ENCODE measurements around the gene ETAA1. TPM values are rescaled to one million over a fixed set of nuclear protein-coding genes. Genes with fewer than 3 reads are reported as not detected.

The ETAA1 gene
- total and polyA plus RNA-seq, 2 of the 13 experiments (the other 11 are each of a cell fraction or from before 2014, with no cell fraction given): 9.1 to 16.2 TPM

DNA sequence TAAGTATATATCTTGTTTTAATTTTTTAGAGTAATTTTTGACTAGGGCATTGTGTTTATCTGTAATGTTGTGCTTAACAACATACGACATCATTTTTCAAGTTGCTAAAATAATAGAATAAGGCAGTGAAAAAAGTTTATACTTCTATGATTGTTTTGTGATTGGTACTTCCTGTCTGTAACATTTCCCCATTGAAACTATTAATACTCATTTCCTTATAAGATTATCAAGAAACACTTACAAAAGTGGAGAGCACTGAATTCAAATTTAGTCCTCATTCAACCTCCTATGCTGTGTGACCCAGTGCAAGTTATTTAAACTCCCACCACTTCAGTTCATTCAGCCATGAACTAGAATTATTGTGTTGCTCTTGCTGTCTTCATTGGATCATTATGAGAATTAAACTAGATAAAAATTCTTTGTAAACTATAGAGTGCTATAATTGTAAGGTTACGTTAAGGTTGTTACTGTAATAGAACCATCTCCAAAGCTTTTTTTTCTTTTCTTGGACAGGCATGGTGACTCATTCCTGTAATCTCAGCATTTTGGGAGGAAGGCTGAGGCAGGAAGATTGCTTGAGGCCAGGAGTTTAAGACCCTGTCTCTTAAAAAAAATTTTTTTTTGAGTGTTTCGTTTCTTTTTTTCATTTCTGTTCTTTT, 2.8 kb downstream of the ETAA1 start:
- no peak for DNase-seq (ENCODE audit: low spot score)
- Histone ChIP-seq H3K36me3 (replicated peaks in 1 of 2; ENCODE audit: control insufficient read depth in 1 of 2, insufficient read depth in 2 of 2, low read length in 2 of 2) (peaks cover 0 to 21% of the 10 kb centered on the region in 2 experiments; a peak in 4 of 5 replicates), H3K4me1 (ENCODE audit: insufficient read depth, low read length) (peaks cover 29% of the 10 kb centered on the region), H3K4me2 (ENCODE audit: low read depth, low read length) (no peak overlapping the region), H3K4me3 (replicated peaks in 1 of 3; ENCODE audit: insufficient read depth in 1 of 3, low read depth in 2 of 3, low read length in 3 of 3) (no peak overlapping the region), H3K27ac (ENCODE audit: extremely low read length, insufficient read depth, low read length) (no peak overlapping the region), H3K9ac (ENCODE audit: insufficient read depth, low read depth, low read length) (no peak overlapping the region), H3K79me2 (ENCODE audit: insufficient read depth, low read length) (peaks cover 8% of the 10 kb centered on the region), H3K27me3 (ENCODE audit: control insufficient read depth in 1 of 2, insufficient read depth in 2 of 2, low read length in 2 of 2) (no peaks in the 10 kb centered on the region; a peak in 1 of 5 replicates), H2AFZ (ENCODE audit: low read length) (no peak overlapping the region), H3K9me3 (ENCODE audit: low read length) (no peaks in the 10 kb centered on the region), H4K20me1 (ENCODE audit: insufficient read depth, low read length) (no peaks in the 10 kb centered on the region)
- no peak for FAIRE-seq
- WGBS (ENCODE audit: low lambda C conversion rate): 62% methylated on average over 3 of the region's 3 CpGs
- intact Hi-C loops (cut with micrococcal nuclease; ENCODE audit: unreplicated experiment) (loop anchor here (5.0 to 10.0 kb wide), 2 partner anchors 75 to 968 kb away; no protein-coding TSS in a partner anchor), in situ Hi-C loops (cut with HindIII; ENCODE audit: extremely low pct_ligation_motif_present, low pct_unique_long_range_greater_than_20kb) (no loop called here)
- BruUV-seq (replicated peaks): no TSS peak
- ChIA-PET POLR2A (no interaction called here), CTCF (ENCODE audit: low intra/inter-chr PET ratio, low total read pairs) (no interaction called here)
- ATAC-seq: no peak
- TF ChIP-seq ZBTB42 (CRISPR knock-in tag; IDR thresholded peaks at IDR 0.05) (no peak), SIN3B (IDR thresholded peaks at IDR 0.05; ENCODE audit: low read length) (no peak), SMARCE1 (IDR thresholded peaks at IDR 0.05; ENCODE audit: borderline replicate concordance) (no peak), ZNF124 (CRISPR knock-in tag; IDR thresholded peaks at IDR 0.05) (no peak), NFKB2 (CRISPR knock-in tag; IDR thresholded peaks at IDR 0.05; ENCODE audit: borderline replicate concordance) (no peak), ZNF800 (CRISPR knock-in tag; IDR thresholded peaks at IDR 0.05) (no peak), HOXA3 (CRISPR knock-in tag; IDR thresholded peaks at IDR 0.05) (no peak), POLR2G (IDR thresholded peaks at IDR 0.05; ENCODE audit: low read depth, low read length) (no peak), SYNCRIP (IDR thresholded peaks at IDR 0.05; ENCODE audit: insufficient read depth, low read depth, low read length) (no peak)
- TF ChIP-seq, protein P1, sequence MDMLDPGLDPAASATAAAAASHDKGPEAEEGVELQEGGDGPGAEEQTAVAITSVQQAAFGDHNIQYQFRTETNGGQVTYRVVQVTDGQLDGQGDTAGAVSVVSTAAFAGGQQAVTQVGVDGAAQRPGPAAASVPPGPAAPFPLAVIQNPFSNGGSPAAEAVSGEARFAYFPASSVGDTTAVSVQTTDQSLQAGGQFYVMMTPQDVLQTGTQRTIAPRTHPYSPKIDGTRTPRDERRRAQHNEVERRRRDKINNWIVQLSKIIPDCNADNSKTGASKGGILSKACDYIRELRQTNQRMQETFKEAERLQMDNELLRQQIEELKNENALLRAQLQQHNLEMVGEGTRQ (IDR thresholded peaks at IDR 0.05; ENCODE audit: low read depth, low read length): no peak
- TF ChIP-seq, protein P1 (CRISPR knock-in tag; IDR thresholded peaks at IDR 0.05; ENCODE audit: borderline replicate concordance): no peak
- TF ChIP-seq, protein P2, sequence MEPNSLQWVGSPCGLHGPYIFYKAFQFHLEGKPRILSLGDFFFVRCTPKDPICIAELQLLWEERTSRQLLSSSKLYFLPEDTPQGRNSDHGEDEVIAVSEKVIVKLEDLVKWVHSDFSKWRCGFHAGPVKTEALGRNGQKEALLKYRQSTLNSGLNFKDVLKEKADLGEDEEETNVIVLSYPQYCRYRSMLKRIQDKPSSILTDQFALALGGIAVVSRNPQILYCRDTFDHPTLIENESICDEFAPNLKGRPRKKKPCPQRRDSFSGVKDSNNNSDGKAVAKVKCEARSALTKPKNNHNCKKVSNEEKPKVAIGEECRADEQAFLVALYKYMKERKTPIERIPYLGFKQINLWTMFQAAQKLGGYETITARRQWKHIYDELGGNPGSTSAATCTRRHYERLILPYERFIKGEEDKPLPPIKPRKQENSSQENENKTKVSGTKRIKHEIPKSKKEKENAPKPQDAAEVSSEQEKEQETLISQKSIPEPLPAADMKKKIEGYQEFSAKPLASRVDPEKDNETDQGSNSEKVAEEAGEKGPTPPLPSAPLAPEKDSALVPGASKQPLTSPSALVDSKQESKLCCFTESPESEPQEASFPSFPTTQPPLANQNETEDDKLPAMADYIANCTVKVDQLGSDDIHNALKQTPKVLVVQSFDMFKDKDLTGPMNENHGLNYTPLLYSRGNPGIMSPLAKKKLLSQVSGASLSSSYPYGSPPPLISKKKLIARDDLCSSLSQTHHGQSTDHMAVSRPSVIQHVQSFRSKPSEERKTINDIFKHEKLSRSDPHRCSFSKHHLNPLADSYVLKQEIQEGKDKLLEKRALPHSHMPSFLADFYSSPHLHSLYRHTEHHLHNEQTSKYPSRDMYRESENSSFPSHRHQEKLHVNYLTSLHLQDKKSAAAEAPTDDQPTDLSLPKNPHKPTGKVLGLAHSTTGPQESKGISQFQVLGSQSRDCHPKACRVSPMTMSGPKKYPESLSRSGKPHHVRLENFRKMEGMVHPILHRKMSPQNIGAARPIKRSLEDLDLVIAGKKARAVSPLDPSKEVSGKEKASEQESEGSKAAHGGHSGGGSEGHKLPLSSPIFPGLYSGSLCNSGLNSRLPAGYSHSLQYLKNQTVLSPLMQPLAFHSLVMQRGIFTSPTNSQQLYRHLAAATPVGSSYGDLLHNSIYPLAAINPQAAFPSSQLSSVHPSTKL (CRISPR knock-in tag; IDR thresholded peaks at IDR 0.05): no peak
- TF ChIP-seq, protein P3, sequence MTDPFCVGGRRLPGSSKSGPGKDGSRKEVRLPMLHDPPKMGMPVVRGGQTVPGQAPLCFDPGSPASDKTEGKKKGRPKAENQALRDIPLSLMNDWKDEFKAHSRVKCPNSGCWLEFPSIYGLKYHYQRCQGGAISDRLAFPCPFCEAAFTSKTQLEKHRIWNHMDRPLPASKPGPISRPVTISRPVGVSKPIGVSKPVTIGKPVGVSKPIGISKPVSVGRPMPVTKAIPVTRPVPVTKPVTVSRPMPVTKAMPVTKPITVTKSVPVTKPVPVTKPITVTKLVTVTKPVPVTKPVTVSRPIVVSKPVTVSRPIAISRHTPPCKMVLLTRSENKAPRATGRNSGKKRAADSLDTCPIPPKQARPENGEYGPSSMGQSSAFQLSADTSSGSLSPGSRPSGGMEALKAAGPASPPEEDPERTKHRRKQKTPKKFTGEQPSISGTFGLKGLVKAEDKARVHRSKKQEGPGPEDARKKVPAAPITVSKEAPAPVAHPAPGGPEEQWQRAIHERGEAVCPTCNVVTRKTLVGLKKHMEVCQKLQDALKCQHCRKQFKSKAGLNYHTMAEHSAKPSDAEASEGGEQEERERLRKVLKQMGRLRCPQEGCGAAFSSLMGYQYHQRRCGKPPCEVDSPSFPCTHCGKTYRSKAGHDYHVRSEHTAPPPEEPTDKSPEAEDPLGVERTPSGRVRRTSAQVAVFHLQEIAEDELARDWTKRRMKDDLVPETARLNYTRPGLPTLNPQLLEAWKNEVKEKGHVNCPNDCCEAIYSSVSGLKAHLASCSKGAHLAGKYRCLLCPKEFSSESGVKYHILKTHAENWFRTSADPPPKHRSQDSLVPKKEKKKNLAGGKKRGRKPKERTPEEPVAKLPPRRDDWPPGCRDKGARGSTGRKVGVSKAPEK (CRISPR knock-in tag; IDR thresholded peaks at IDR 0.05; ENCODE audit: borderline replicate concordance): no peak

Measured in HepG2 (cell line).